ENCODE results near the gene CATSPERZ.
A peak's percentile ranks its signal among the peaks of the same experiment; 100 is the strongest.
"Not testable (repeated sequence)": the region's sequence is repeated elsewhere in the genome, so short reads cannot be mapped to it uniquely, and the experiment has no call there.

CATSPERZ gene

GRCh38 chr11:64303109-64304031 lies 3.2 kb downstream of the CATSPERZ start:
- DNase-seq (ENCODE audit: low read depth in 2 of 2): no peak

- no peak for DNase-seq (ENCODE audit: low read depth in 2 of 2)
Measured at GRCh38 chr11:64304032-64304315, 3.8 kb downstream of the CATSPERZ start.

DNA sequence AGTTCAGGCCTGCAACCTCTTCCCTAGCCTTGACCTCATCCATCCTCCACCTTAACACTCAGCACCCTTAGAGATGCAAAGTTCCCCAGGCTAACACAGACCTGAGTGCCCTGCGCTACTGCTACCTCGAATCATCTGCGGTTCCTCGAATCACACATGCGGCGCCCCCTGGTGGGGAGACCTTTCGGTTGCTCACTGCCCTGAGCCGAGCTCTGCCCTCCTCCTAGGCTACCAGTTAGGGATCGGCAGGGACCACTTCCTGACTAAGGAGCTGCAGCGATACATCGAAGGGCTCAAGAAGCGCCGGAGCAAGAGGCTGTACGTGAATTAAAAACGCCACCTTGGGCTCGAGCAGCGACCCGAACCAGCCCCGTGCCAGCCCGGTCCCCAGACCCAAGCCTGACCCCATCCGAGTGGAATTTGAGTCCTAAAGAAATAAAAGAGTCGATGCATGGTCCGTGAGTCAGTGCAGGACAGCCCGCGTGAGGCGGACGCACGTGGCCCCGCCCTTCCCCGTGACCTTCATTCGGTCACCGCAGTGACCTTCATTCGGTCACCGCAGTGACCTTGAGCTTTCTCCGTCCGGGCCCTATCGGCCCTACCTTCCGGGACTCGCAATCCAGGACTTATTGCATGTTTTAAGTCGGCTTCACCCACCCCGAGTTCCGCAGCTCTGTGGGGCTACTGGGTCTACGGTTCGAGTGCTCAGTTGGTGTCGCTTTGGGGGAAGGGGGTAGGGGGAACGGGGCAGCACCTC lies 4.3 kb downstream of the CATSPERZ start:
- peak; percentile 85 to 86 for DNase-seq (ENCODE audit: low read depth in 2 of 2)

DNA sequence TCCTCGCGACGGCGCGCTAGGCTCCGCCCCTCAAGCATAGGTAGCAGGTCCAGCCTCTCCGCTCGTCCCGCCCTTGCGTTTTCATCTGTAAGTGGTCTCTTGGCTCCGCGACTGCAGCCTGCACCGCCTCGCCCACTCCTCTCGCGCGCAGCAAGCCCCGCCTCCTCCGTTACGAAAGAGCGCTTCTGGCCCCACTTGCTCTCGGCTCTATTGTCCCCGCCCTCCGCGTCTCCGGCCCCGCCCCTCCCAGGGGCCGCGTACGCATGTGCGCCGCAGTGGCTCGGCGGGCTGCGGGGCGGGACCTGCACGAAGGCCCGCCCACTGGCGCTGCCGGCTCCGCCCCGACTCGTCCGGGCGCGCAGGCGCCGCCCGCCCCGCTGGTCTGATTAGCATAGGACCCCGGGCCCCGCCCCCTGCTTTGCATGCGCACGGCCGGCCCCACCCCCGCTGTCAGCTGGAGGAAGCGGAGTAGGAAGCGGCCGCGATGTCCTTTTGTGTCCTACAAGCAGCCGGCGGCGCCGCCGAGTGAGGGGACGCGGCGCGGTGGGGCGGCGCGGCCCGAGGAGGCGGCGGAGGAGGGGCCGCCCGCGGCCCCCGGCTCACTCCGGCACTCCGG lies 5.0 kb downstream of the CATSPERZ start, which contains the start of gene ESRRA:
Gene ESRRA, plus strand, starts transcription at position 450 of the 616 bp plus-strand sequence. CDS start 1,656 bp downstream, outside the sequence.
- DNase-seq (ENCODE audit: low read depth in 2 of 2): peak; percentile 99

DNA sequence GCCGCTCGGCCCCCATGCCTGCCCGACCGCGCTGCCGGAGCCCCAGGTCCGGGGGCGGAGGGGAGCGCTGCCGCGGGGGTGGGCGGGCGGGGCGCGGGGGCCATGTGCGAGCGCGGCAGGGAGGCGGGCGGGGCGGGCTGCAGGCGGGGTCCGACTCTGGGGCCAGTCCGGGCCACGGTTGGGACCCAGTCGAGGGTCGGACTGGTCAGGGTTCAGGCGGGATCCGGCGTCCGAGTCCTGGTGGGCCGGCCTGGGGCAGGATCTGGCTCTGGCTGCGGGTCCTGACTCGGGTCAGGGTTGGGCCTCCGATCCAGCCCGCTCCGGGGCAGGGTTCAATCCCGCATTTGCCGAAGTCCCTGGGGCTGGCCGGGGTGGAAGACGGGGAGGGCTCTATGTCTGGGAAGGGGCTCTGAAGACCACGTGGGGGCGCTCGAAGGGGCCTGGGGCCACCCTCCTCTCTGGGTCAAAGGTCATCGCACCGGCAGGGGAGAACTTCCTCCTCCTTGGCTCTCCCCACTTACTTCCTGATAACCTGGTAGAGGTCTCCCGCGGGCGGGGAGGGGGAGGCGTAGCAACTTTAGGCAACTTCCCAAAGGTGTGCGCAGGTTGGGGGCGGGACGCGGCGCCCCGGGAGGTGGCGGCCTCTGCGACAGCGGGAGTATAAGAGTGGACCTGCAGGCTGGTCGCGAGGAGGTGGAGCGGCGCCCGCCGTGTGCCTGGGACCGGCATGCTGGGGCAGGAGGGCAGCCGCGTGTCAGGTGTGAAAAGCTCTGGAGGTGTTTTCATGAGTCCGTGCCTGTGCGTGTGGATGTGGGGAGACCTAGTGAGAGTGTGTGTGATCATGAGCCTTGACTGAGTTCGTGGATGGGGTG lies 5.8 kb downstream of the CATSPERZ start:
- peak; percentile 41 to 51 for DNase-seq (ENCODE audit: low read depth in 2 of 2)

DNA sequence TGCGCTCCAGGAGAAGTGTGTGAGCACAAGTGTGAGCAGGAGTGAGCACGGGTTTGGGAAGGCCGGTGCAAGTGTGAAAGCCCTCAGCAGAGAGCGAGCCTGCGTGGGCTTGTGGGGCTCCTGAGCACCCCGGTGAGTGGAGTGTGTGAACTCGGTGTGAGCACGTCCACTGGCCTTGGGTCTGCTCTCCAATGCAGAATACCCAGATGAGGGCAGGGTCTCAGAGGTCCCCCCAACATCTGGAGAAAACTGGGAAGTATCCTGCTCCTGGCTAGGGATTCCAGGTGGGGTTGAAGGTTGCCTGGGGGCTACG lies 6.4 kb downstream of the CATSPERZ start:
- DNase-seq (ENCODE audit: low read depth in 2 of 2): no peak

- DNase-seq (ENCODE audit: low read depth in 2 of 2): no peak
Measured at GRCh38 chr11:64306876-64307622, 6.9 kb downstream of the CATSPERZ start.

- DNase-seq (ENCODE audit: low read depth in 2 of 2): not testable (repeated sequence)
Measured at GRCh38 chr11:64307795-64308194, 7.6 kb downstream of the CATSPERZ start.

GRCh38 chr11:64312947-64313346 lies 12.8 kb downstream of the CATSPERZ start:
- DNase-seq (ENCODE audit: low read depth in 2 of 2): no peak

GRCh38 chr11:64313491-64314145 lies 13.5 kb downstream of the CATSPERZ start:
- DNase-seq (ENCODE audit: low read depth in 2 of 2): no peak

DNA sequence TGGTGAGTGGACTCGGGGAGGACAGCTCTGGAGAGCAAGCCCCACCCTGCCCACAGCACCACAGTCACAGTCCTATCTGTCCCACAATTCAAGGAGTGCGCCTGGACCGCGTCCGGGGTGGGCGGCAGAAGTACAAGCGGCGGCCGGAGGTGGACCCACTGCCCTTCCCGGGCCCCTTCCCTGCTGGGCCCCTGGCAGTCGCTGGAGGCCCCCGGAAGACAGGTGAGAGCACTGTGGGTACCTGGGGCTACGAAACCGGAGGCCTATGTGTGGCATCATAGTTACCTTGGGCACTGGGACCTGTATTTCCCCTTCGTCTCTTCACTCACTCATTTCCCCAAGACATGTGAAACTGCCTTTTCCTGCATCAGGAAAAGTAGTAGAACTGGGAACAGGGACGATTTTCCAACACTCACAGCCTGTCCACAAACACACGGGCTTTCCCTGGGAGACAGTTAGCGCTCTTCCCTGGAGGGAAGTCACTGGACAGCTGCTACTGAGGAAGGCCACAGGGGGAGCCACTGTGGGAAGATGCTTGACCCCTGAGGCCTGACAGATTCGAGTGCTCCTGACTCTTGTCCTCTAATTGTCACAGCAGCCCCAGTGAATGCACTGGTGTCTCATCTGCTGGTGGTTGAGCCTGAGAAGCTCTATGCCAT lies 14.1 kb downstream of the CATSPERZ start:
- DNase-seq (ENCODE audit: low read depth in 2 of 2): no peak

DNA sequence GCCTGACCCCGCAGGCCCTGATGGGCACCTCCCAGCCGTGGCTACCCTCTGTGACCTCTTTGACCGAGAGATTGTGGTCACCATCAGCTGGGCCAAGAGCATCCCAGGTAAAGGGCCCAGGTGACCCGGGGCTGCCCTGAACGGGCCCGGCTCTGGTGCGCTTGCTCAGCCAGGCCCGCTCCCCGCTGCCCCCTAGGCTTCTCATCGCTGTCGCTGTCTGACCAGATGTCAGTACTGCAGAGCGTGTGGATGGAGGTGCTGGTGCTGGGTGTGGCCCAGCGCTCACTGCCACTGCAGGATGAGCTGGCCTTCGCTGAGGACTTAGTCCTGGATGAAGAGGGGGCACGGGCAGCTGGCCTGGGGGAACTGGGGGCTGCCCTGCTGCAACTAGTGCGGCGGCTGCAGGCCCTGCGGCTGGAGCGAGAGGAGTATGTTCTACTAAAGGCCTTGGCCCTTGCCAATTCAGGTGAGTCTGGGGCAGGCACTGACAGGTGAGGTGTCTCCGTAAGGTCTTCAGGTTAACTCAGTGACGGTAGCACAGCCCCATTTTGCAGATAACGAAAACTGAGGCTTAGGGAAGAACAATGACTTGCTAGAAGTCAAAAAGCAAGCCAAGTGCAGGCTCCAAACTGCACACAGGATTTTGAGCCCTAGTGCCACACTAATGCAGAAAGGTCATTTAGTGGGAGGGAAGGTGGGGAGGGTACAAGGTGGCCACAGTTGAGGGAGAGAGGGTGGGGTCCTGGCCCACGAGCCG lies 14.8 kb downstream of the CATSPERZ start:
- no peak for DNase-seq (ENCODE audit: low read depth in 2 of 2)

GRCh38 chr11:64315667-64316526 lies 15.7 kb downstream of the CATSPERZ start:
- DNase-seq (ENCODE audit: low read depth in 2 of 2): not testable (repeated sequence)

DNA sequence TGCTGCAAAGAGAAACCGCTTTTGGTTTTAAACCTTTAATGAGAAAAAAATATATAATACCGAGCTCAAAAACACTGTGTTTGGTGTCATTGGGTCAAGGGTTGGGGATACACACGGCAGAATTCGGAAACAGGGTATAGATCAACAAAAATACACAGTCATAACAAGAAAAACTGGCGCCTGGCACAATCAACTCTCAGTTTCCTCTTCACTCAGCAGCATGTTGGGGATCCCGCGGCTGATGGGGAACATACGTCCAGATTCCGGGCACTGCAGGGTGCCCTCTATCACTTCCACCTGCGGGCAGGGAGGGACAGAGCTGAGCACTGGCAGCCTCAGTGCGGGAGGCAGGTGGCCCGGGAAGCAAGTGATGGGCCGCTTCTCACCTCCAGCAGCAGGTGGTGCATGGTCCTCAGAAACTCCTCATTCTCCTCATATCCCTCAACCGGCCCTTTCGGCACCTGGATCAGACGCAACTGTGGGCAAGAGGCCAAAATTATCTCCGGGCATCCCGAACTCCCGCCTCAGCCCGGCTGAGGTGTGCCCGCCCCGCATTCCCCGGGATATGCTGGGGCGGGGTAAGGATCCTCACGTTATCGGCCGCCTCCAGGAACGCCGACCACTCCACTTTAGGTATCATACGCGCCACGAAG lies 16.6 kb downstream of the CATSPERZ start:
- DNase-seq (ENCODE audit: low read depth in 2 of 2): no peak

GRCh38 chr11:64317325-64317960 lies 17.3 kb downstream of the CATSPERZ start, which contains the start of gene TRMT112:
TSS of gene TRMT112 (minus strand) at chr11:64317559. CDS start at chr11:64317526, 33 bp downstream.
- peak; percentile 89 to 96 for DNase-seq (ENCODE audit: low read depth in 2 of 2)

DNA sequence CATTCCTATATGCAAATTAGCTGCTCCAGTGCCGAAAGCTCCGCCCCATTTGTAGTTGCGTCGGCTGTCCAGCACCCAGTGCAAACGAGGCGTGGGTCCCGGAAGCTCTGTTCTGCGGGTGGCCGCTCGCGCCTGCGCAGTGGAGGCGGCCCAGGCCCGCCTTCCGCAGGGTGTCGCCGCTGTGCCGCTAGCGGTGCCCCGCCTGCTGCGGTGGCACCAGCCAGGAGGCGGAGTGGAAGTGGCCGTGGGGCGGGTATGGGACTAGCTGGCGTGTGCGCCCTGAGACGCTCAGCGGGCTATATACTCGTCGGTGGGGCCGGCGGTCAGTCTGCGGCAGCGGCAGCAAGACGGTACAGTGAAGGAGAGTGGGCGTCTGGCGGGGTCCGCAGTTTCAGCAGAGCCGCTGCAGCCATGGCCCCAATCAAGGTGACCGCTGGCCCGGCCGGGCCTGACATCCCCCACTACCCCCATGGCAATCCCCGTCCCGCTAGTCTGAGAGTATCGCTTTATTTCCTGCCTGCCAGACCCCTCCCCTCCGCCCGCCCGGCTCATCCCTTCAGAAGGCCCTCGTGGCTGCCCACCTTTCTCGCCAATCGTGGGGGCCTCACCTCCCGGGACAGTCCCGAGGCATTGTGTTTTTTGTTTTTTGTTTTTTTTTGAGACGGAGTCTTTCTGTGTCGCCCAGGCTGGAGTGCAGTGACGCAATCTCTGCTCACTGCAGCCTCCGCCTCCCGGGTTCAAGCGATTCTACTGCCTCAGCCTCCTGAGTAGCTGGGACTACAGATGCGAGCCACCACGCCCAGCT lies 18.0 kb downstream of the CATSPERZ start, which contains the start of gene PRDX5:
Gene PRDX5, plus strand, starts transcription at position 161 of the 805 bp plus-strand sequence. Its CDS starts 95 bp downstream, at position 256.
- peak; percentile 84 to 91 for DNase-seq (ENCODE audit: low read depth in 2 of 2)
